Activated T-cell treated with anti-CD3 and anti-CD28 coated beads for 24 hours (primary cell): Measurements from ENCODE around the gene ILK.

ENCODE experiments used
- DNase-seq: peaks from one replicate; pipeline ENCODE4 v3.0.0-alpha.2; 2020; ENCODE audit warnings: low read depth

Gene ILK

GRCh38 chr11:6574816-6575715 is 28.5 kb upstream of the ILK start:
- DNase-seq = no peak

- DNase-seq = no peak
Observed at GRCh38 chr11:6576471-6577373, 26.9 kb upstream of the ILK start.

- DNase-seq = no peak
Observed at GRCh38 chr11:6578134-6578533, 25.4 kb upstream of the ILK start.

- DNase-seq = no peak
Observed at GRCh38 chr11:6579681-6580080, 23.9 kb upstream of the ILK start.

DNA sequence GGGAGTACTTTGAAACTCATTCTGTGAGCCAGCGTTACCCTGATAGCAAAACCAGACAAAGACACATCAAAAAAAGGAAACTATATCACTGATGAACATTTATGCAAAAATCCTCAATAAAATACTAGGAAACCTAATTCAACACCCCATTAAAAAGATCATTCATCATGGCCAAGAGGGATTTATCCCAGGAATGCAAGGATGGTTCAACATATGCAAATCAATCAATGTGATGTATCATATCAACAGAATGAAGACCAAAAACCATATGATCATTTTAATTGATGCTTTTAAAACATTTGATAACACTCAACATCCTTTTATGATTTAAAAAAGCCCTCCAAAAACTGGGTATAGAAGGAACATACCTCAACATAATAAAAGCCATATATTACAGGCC is 20.0 kb upstream of the ILK start:
- no peak for DNase-seq

- DNase-seq = no peak
Observed at GRCh38 chr11:6584528-6584927, 19.0 kb upstream of the ILK start.

GRCh38 chr11:6586434-6587359 is 16.9 kb upstream of the ILK start:
- DNase-seq = no peak

DNA sequence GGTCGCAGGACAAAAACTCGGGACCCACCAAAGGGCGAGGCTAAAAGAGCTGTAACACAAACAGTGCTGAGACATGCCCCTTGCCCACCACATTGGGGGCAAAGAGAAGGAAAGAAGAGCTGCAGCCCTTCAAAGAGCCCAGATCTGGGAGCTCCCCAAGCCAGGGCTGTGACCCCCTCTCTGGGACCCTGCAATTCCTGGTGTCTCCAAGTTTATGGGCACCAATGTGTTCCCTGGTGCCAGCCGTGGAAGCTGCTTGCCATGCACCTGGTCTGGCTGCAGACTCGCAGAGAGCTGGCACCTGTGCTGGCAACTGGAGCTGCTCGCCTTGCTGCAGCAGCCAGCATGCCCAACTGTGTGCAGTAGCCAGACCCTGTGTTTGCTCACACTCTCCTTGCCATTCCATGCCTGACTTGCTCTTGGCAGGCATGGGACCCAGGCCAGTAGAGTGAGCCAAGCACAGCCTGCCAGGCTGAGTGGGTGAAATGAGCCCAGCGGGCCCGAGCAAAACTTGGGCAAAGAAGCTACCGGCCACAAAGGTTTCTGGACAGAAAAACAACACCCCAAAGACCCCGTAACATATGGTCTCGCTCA is 16.1 kb upstream of the ILK start:
- DNase-seq = no peak

- no peak for DNase-seq
Observed at GRCh38 chr11:6588018-6588417, 15.6 kb upstream of the ILK start.

- DNase-seq = no peak
Observed at GRCh38 chr11:6594142-6594768, 9.3 kb upstream of the ILK start.

DNA sequence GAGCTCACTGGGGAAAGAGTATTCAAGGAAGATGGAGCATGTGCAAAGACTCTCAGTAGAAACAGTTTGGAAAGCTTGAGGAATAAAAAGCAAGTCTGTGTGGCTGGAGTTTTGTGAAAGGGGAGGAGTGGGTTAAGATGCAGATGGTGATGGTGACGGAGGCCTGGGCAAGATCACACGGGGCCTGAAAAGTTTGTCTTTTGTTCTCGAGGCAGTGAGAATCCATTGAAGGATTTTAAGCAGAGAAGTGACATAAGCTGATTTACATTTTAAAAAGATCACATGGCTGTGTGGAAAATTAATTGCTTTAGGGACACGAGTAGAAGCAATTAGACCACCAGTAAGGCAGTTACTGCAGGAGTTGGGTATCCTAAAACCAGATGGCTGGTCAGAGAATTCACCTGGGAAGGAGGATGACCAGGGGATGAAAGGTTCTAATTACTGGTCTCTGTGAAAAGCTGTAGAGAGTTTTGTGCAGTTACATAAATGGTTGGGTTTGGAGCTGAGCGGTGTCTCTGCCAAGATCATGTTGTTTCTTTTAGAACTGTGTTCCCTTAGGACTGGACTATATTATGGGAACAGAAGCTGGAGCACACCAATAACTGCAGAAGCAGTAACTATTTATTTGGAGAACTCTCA is 7.2 kb upstream of the ILK start:
- DNase-seq = no peak

GRCh38 chr11:6598555-6598954 is 5.0 kb upstream of the ILK start:
- DNase-seq = no peak

- no peak for DNase-seq
Observed at GRCh38 chr11:6599449-6599848, 4.1 kb upstream of the ILK start.

DNA sequence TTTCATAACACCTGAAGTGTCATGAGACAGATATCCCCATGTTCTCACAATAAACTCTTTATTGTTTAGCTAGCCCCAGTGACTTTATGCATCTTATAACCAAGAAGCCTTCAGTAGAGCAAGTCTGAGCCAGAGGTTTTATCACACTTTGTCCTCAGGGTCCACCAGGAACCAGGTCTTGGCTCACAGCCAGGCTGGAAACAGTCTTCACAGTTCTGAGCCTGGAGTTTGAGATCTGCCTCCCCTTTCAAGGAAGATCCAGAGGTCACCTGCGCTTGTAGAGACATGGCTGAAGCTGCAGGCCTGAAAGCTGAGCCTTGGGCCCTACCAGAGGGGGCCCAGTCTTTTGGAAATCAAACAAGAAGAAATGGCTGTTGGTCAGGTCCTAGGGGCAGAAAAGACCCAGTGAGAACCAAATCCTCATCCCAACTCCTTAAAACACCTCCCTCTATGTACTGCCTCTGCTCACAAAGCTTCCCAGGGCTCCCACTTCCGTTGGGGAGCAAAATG is 3.6 kb upstream of the ILK start:
- DNase-seq = no peak

DNA sequence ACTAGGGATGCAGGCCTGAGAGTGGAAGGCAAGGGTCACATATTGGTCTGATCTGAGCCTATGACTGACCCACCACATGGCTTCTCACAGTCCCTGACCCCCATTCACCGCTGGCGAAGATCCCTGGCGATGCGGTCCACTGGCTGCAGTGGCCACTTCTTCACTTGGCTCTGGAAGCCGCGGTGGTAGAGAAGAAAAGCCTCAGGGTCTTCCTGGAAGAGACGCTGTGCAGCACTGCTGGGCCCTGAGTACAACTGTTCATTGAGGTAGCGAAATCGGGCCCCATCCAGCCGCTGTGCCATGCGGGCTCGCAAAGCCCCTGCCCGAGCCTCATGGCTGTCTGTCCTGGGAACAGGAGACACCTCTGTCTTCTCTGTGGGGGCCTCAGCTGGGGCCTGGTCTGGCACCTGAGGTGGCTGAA is 2.5 kb upstream of the ILK start:
- no peak for DNase-seq

GRCh38 chr11:6602096-6602940 is 1.3 kb upstream of the ILK start:
- DNase-seq = no peak

GRCh38 chr11:6604081-6604626 is 580 bp downstream of the ILK start:
- DNase-seq = peak; percentile 29

- no peak for DNase-seq
Observed at GRCh38 chr11:6604790-6605189, 1.2 kb downstream of the ILK start.
